Erythroblast (primary cell): ENCODE data around the gene DIP2C.

Experiments used
- GATA1 ChIP-seq: IDR thresholded peaks from 2 replicates; pipeline ENCODE4 v1.6.1; 2011; ENCODE audit warnings: low read depth, mild to moderate bottlenecking, control low read depth, low read length, moderate library complexity
- POLR2A ChIP-seq: IDR thresholded peaks from 2 replicates; pipeline ENCODE4 v1.6.1; 2011; ENCODE audit warnings: mild to moderate bottlenecking, low read length

DNA sequence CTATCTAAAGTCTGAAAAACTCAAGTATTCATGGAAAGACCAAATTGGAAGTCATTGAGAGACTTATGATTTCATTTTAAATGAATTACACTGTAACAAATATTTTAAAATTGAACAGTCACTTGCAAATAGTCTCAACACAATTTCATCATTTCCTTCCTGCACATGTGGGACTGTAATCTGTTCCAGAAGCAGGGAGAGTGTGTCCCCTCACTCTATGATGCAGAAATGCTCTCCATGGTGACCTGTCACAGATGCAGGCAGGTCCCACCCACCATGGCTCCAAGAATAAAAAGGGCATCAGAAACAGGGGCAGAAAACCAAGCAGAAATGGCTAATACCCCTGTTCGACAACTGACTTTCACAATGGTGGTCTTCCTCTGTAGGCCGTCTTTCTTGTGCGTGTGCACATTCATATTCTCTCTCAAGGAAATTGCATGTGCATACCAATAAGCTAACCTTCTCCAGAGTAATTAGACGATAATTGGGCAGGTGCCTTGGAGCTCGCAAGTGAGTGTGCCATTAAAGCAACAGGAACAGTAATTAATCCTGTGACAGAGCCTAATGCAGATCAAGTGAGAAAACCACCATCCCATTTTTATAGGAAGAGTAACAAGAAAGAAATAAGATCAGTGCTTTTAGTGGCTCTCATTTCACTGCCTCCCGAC lies 383.3 kb downstream of the DIP2C start:
- TF ChIP-seq POLR2A (no peak), GATA1 (no peak)
